WTC11 (cell line): ENCODE data around the gene HES4.

ENCODE experiments used
- ZNF671 ChIP-seq: fragments of 250-450 bp; sonication (Bioruptor Pico); IDR thresholded peaks from 2 replicates; pipeline ENCODE4 v1.8.0; 2021; ENCODE audit warnings: mild to moderate bottlenecking
- TF ChIP-seq, protein P1 (sequence below): fragments of 200-600 bp; IDR thresholded peaks from 2 replicates; pipeline ENCODE4 v1.8.0; 2022; ENCODE audit warnings: antibody characterized with exemption

DNA sequence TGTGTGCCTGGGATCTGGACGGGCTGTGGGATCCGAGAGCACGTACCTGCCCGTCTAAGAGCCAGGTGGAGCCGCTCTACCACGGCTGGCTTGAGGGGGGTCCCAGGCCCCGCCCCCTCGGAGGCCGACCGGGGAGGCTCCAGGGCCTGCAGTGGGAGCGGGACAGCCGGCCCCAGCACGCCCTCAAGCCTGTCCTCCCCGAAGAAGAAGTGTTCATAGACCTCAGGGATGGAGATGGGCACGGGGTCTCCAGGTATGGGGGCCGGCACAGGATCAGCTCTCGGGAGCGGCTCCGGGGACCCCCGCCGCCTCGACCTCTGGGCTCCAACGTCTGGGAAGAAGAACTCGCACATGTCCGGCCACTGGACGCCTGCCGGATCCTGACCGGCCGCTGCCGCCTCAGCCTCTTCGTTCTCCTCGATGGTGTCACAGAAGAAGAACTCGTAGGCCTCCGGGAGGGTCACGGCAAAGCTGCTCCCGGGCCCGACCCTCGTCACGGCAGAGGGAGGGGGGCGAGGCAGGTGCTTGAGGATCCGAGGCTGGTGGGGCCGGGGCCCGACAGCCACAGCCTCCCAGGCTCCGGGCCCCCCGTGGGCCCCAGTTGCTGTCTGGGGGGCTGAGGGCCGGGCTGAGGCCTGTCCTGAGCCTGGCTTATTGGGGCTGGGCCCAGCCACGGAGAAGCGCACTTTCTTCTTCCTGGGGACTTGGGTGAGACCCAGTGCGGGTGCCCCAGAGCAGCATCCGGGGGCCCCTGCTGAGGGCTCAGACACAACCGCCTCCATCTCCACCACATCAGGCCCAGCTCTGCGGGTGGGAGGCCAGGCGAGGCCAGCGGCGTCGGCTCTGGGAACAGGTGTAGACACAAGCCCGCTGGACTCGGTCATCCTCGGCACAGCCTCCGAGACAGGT, 20.8 kb downstream of the HES4 start:
- TF ChIP-seq ZNF671 (CRISPR knock-in tag): no peak
- TF ChIP-seq, protein P1, sequence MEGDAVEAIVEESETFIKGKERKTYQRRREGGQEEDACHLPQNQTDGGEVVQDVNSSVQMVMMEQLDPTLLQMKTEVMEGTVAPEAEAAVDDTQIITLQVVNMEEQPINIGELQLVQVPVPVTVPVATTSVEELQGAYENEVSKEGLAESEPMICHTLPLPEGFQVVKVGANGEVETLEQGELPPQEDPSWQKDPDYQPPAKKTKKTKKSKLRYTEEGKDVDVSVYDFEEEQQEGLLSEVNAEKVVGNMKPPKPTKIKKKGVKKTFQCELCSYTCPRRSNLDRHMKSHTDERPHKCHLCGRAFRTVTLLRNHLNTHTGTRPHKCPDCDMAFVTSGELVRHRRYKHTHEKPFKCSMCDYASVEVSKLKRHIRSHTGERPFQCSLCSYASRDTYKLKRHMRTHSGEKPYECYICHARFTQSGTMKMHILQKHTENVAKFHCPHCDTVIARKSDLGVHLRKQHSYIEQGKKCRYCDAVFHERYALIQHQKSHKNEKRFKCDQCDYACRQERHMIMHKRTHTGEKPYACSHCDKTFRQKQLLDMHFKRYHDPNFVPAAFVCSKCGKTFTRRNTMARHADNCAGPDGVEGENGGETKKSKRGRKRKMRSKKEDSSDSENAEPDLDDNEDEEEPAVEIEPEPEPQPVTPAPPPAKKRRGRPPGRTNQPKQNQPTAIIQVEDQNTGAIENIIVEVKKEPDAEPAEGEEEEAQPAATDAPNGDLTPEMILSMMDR: no peak
